GM19452 (cell line): ENCODE data around the gene SELP.

ENCODE experiments used
- ATAC-seq: cut with Tn5 transposase; IDR thresholded peaks from one replicate; pipeline ENCODE4 v1.9.1; 2021; ENCODE audit not compliant: unreplicated experiment

Gene SELP

GRCh38 chr1:169577981-169578738, 51.8 kb downstream of the SELP start:
- ATAC-seq, result no peak

GRCh38 chr1:169576935-169577331, 53.0 kb downstream of the SELP start:
- ATAC-seq, result no peak

- ATAC-seq, result no peak
Measured at GRCh38 chr1:169576241-169576934, 53.5 kb downstream of the SELP start.

GRCh38 chr1:169574336-169574735, 55.6 kb downstream of the SELP start:
- no peak for ATAC-seq

- ATAC-seq, result no peak
Measured at GRCh38 chr1:169572187-169572586, 57.7 kb downstream of the SELP start.

GRCh38 chr1:169571450-169571849, 58.5 kb downstream of the SELP start:
- no peak for ATAC-seq

- ATAC-seq, result no peak
Measured at GRCh38 chr1:169570172-169570574, 59.8 kb downstream of the SELP start.

- ATAC-seq, result no peak
Measured at GRCh38 chr1:169568497-169568896, 61.4 kb downstream of the SELP start.

- no peak for ATAC-seq
Measured at GRCh38 chr1:169565335-169566271, 64.3 kb downstream of the SELP start.

GRCh38 chr1:169563650-169564049, 66.3 kb downstream of the SELP start:
- ATAC-seq, result no peak

- no peak for ATAC-seq
Measured at GRCh38 chr1:169563019-169563615, 66.8 kb downstream of the SELP start.

- ATAC-seq, result no peak
Measured at GRCh38 chr1:169561692-169562091, 68.2 kb downstream of the SELP start.

GRCh38 chr1:169557131-169557530, 72.8 kb downstream of the SELP start:
- no peak for ATAC-seq

GRCh38 chr1:169550294-169550693, 79.6 kb downstream of the SELP start:
- no peak for ATAC-seq

- ATAC-seq, result no peak
Measured at GRCh38 chr1:169548282-169548681, 81.6 kb downstream of the SELP start.

GRCh38 chr1:169546087-169546995, 83.6 kb downstream of the SELP start:
- no peak for ATAC-seq

- no peak for ATAC-seq
Measured at GRCh38 chr1:169545472-169545871, 84.5 kb downstream of the SELP start.

- no peak for ATAC-seq
Measured at GRCh38 chr1:169538998-169539871, 90.7 kb downstream of the SELP start.
